DND-41 (cell line): ENCODE data around the gene CCDC169.

Experiments
- EZH2 ChIP-seq: IDR thresholded peaks from 3 replicates; pipeline ENCODE4 v1.6.1; 2012; ENCODE audit warnings: borderline replicate concordance, low read depth, mild to moderate bottlenecking, moderate library complexity, low read length, inconsistent platforms; ENCODE audit not compliant: severe bottlenecking
- TF ChIP-seq, protein P1 (sequence below): IDR thresholded peaks from 2 replicates; pipeline ENCODE4 v1.5.1; 2012; ENCODE audit warnings: borderline replicate concordance, low read length, moderate library complexity, mild to moderate bottlenecking; ENCODE audit not compliant: poor library complexity, severe bottlenecking; ENCODE audit errors: extremely low read depth

DNA sequence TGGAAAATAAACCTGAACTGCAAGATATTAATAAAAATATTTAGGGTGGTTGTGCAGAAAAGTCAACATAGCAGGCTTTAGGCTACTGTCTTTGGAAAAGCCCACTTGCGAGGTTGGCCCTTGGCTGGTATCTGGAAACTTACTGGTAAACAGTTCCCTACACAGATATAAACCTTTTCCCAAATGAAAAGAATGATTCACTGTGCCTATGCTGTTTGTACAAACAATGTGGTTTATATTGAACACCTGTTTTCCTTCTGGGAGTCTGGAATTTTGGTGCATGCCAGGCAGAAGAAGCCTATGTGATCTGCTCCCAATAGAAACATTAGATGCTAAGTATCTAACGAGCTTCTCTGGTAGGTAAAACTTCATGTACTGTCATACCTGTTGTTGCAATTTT, 53.5 kb downstream of the CCDC169 start:
- no peak for TF ChIP-seq EZH2
- TF ChIP-seq, protein P1, sequence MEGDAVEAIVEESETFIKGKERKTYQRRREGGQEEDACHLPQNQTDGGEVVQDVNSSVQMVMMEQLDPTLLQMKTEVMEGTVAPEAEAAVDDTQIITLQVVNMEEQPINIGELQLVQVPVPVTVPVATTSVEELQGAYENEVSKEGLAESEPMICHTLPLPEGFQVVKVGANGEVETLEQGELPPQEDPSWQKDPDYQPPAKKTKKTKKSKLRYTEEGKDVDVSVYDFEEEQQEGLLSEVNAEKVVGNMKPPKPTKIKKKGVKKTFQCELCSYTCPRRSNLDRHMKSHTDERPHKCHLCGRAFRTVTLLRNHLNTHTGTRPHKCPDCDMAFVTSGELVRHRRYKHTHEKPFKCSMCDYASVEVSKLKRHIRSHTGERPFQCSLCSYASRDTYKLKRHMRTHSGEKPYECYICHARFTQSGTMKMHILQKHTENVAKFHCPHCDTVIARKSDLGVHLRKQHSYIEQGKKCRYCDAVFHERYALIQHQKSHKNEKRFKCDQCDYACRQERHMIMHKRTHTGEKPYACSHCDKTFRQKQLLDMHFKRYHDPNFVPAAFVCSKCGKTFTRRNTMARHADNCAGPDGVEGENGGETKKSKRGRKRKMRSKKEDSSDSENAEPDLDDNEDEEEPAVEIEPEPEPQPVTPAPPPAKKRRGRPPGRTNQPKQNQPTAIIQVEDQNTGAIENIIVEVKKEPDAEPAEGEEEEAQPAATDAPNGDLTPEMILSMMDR = no peak
